Mucosa of stomach (tissue), 1 donor: ENCODE measurements around the gene TRMT61A.

ENCODE experiments used
- H3K27me3 ChIP-seq: one replicate; pipeline ENCODE4 v1.7.0; 2013; ENCODE audit warnings: mild to moderate bottlenecking, low read length; ENCODE audit not compliant: control insufficient read depth, insufficient read depth
- H3K36me3 ChIP-seq: one replicate; pipeline ENCODE4 v1.7.0; 2013; ENCODE audit warnings: low read length; ENCODE audit not compliant: control insufficient read depth, insufficient read depth
- H3K4me1 ChIP-seq: one replicate; pipeline ENCODE4 v1.7.0; 2013; ENCODE audit warnings: mild to moderate bottlenecking, low read length; ENCODE audit not compliant: control insufficient read depth, insufficient read depth
- H3K4me3 ChIP-seq: one replicate; pipeline ENCODE4 v1.7.0; 2013; ENCODE audit warnings: low read length
- H3K9ac ChIP-seq: one replicate; pipeline ENCODE4 v1.7.0; 2013; ENCODE audit warnings: mild to moderate bottlenecking, low read length, moderate library complexity
- H3K9me3 ChIP-seq: one replicate; pipeline ENCODE4 v1.7.0; 2013; ENCODE audit warnings: mild to moderate bottlenecking, low read length, moderate library complexity; ENCODE audit not compliant: control insufficient read depth
- donor health status: Pancreatic carcinoma.

Gene TRMT61A

DNA sequence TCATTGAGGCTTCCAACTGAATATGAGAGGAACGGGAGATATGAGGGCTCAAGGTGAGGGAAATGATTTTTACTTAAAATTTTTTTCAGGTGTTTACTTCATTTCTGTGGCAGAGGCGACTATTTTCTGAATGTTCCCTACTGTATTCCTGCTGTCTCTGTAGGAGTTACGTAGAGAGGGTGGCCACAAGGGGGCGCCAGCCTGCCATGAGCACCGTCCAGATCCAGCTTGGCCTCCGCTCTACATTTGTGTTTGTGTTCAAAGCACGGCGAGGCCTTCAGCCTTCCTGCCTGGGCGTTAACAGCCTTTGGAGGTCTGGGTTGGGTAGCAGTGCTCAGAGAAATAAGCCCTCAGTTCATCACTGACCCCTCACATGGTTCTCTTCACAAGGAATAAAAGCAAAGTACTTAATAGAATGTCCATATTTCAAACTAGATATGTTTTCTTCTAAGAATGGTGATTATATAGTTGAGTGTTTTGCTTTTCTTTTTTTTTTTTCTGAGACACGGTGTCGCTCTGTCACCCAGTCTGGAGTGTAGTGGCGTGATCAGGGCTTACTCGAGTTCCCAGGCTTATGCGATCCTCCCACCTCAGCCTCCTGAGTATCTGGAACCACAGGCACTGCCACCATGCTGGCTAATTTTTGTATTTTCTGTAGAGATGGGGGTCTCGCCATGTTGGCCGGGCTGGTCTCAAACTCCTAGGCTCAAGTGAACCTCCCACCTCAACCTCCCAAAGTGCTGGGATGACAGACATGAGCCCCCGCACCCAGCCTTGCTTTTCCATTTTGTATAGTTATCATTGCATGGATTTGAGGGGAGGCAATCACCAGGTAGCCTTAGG lies 28.6 kb upstream of the TRMT61A start:
- H3K9ac ChIP-seq = no peak overlapping the region
- H3K4me1 ChIP-seq = peaks cover 5% of the 10 kb centered on the region
- no peaks in the 10 kb centered on the region for H3K9me3 ChIP-seq
- no peaks in the 10 kb centered on the region for H3K27me3 ChIP-seq
- peaks cover 20% of the 10 kb centered on the region for H3K36me3 ChIP-seq
- H3K4me3 ChIP-seq = no peak overlapping the region

DNA sequence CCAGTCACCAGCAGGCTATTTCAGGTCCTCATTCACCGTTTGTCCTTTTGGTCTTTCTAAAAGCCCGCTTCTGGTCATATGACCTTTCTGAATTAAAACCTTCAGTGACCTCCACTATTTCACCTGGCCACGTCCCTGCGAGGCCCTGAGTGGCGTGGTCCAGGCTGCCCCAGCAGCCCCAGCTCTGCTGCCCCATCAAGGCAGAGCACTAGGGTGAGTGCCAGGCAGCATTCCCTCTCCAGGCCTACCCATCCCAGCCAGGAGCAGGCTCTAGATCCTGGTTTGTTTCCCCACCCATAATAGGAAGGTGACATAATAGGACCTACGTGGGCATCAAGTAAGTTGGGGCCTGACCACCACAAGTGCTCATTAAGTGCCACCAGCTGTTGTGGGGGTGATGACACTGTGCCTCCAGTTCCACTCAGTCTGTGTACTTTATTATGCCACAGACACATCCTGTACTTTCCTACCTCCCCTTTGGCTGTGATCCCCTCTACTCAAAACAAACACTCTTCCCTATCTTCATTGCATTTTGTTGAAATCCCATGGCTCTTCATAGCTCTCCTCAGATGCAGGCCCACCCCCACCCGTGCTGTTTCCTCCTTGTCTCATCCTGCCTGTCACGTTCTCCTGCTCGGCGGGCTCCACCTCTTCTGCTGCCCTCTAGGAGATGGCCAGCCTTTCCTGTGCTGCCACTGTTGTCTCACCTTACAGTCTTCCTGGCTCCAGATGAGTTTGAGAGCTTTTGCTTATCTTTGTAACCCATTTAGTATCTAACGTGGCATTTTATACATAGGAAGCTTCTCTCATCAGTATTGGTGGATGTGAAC lies 27.7 kb upstream of the TRMT61A start:
- H3K9me3 ChIP-seq = no peaks in the 10 kb centered on the region
- H3K27me3 ChIP-seq = no peaks in the 10 kb centered on the region
- peaks cover 5% of the 10 kb centered on the region for H3K4me1 ChIP-seq
- peaks cover 18% of the 10 kb centered on the region for H3K36me3 ChIP-seq
- no peak overlapping the region for H3K4me3 ChIP-seq
- no peak overlapping the region for H3K9ac ChIP-seq

- H3K9ac ChIP-seq = no peak overlapping the region
- peaks cover 18% of the 10 kb centered on the region for H3K36me3 ChIP-seq
- peaks cover 5% of the 10 kb centered on the region for H3K4me1 ChIP-seq
- H3K4me3 ChIP-seq = no peak overlapping the region
- no peaks in the 10 kb centered on the region for H3K27me3 ChIP-seq
- H3K9me3 ChIP-seq = no peaks in the 10 kb centered on the region
Measured at GRCh38 chr14:103501921-103502669, 26.9 kb upstream of the TRMT61A start.

GRCh38 chr14:103502877-103503276 lies 26.1 kb upstream of the TRMT61A start:
- no peaks in the 10 kb centered on the region for H3K27me3 ChIP-seq
- no peak overlapping the region for H3K4me3 ChIP-seq
- H3K9ac ChIP-seq = no peak overlapping the region
- H3K4me1 ChIP-seq = peaks cover 5% of the 10 kb centered on the region
- peaks cover 18% of the 10 kb centered on the region for H3K36me3 ChIP-seq
- H3K9me3 ChIP-seq = no peaks in the 10 kb centered on the region

GRCh38 chr14:103503296-103503695 lies 25.7 kb upstream of the TRMT61A start:
- H3K4me1 ChIP-seq = peaks cover 5% of the 10 kb centered on the region
- H3K9ac ChIP-seq = no peak overlapping the region
- peaks cover 18% of the 10 kb centered on the region for H3K36me3 ChIP-seq
- H3K4me3 ChIP-seq = no peak overlapping the region
- H3K9me3 ChIP-seq = no peaks in the 10 kb centered on the region
- no peaks in the 10 kb centered on the region for H3K27me3 ChIP-seq

- Histone ChIP-seq H3K27me3 (no peaks in the 10 kb centered on the region), H3K4me3 (no peak overlapping the region), H3K9ac (no peak overlapping the region), H3K36me3 (peaks cover 13% of the 10 kb centered on the region), H3K9me3 (no peaks in the 10 kb centered on the region), H3K4me1 (peaks cover 5% of the 10 kb centered on the region)
Measured at GRCh38 chr14:103504991-103505565, 23.9 kb upstream of the TRMT61A start.

GRCh38 chr14:103507751-103508150 lies 21.2 kb upstream of the TRMT61A start:
- no peak overlapping the region for H3K4me3 ChIP-seq
- H3K36me3 ChIP-seq = peaks cover 13% of the 10 kb centered on the region
- no peaks in the 10 kb centered on the region for H3K27me3 ChIP-seq
- no peak overlapping the region for H3K9ac ChIP-seq
- H3K9me3 ChIP-seq = no peaks in the 10 kb centered on the region
- H3K4me1 ChIP-seq = peaks cover 6% of the 10 kb centered on the region

DNA sequence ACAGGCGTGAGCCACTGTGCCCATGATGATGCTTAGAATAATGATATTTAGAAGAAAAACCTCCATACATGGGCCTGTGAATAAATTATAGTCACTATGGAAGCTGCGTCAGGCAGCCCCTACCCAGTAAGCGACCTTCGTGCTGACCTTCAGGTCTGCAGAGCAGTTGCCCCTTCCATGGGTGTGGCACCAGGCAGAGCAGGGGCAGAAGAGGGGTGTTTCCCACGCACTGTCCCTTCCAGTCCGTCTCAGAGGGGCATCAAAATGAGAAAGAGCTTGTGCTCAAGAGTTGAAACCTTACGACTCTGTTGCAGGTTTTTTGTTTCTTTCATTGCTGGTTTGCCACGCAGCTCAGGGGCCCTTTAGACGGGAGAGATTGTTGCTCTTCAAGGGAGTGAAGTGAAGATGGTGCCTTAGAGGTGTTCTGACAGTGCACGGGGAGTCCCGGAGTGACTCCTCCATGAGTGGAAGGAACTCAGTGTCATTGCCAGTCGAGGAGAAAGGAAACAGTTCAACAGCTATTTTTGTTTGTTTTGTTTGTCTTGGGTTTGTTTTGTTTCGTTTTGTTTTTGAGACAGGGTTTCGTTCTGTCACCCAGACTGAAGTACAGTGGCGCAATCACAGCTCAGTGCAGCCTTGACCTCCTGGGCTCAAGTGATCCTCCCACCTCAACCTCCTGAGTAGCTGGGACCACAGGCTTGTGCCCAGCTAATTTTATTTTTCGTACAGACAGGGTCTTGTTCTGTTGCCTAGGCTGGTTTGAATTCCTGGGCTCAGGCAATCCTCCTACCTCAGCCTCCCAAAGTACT lies 20.3 kb upstream of the TRMT61A start:
- peaks cover 12% of the 10 kb centered on the region for H3K36me3 ChIP-seq
- no peaks in the 10 kb centered on the region for H3K9me3 ChIP-seq
- H3K4me3 ChIP-seq = no peak overlapping the region
- no peak overlapping the region for H3K9ac ChIP-seq
- H3K27me3 ChIP-seq = no peaks in the 10 kb centered on the region
- peaks cover 16% of the 10 kb centered on the region for H3K4me1 ChIP-seq

- H3K36me3 ChIP-seq = peaks cover 4% of the 10 kb centered on the region
- no peaks in the 10 kb centered on the region for H3K27me3 ChIP-seq
- H3K9ac ChIP-seq = no peak overlapping the region
- H3K4me3 ChIP-seq = no peak overlapping the region
- no peaks in the 10 kb centered on the region for H3K9me3 ChIP-seq
- H3K4me1 ChIP-seq = peaks cover 19% of the 10 kb centered on the region
Measured at GRCh38 chr14:103509864-103510723, 18.9 kb upstream of the TRMT61A start.

GRCh38 chr14:103510724-103511693 lies 18.0 kb upstream of the TRMT61A start:
- Histone ChIP-seq H3K9ac (no peak overlapping the region), H3K4me1 (peaks cover 19% of the 10 kb centered on the region), H3K36me3 (no peaks in the 10 kb centered on the region), H3K27me3 (no peaks in the 10 kb centered on the region), H3K4me3 (no peak overlapping the region), H3K9me3 (no peaks in the 10 kb centered on the region)
